Osteoblast (primary cell): ENCODE data around the gene CHD6. TPM values are rescaled to one million over a fixed set of nuclear protein-coding genes. Genes with fewer than 3 reads are reported as not detected.
A peak's percentile ranks its signal among the peaks of the same experiment; 100 is the strongest.

Source experiments
- DNase-seq: peaks from one replicate; pipeline ENCODE4 v3.0.0; 2011; ENCODE audit warnings: low spot score, mixed read lengths; ENCODE audit not compliant: insufficient read length; ENCODE audit errors: missing footprints
- H2AFZ ChIP-seq: 2 replicates; pipeline ENCODE4 v1.6.0; 2011; ENCODE audit warnings: mild to moderate bottlenecking, low read length
- H3K27ac ChIP-seq: 2 replicates; pipeline ENCODE4 v1.5.1; 2011; ENCODE audit warnings: mild to moderate bottlenecking, low read depth, low read length, moderate library complexity
- H3K27me3 ChIP-seq: 2 replicates; pipeline ENCODE4 v1.6.0; 2012; ENCODE audit warnings: mild to moderate bottlenecking, control low read depth, inconsistent platforms, low read length, moderate library complexity; ENCODE audit not compliant: insufficient read depth
- H3K36me3 ChIP-seq: 2 replicates; pipeline ENCODE4 v1.5.1; 2011; ENCODE audit warnings: mild to moderate bottlenecking, low read length, control low read depth, moderate library complexity; ENCODE audit not compliant: insufficient read depth
- H3K4me1 ChIP-seq: 2 replicates; pipeline ENCODE4 v1.5.1; 2011; ENCODE audit warnings: mild to moderate bottlenecking, low read length, control low read depth, moderate library complexity; ENCODE audit not compliant: insufficient read depth
- H3K4me2 ChIP-seq: 2 replicates; pipeline ENCODE4 v1.6.0; 2011; ENCODE audit warnings: mild to moderate bottlenecking, low read length; ENCODE audit not compliant: insufficient read depth
- H3K4me3 ChIP-seq: fragments of 200-600 bp; sonication (generic); 3 replicates; pipeline ENCODE4 v1.5.1; 2012; ENCODE audit warnings: mild to moderate bottlenecking, low read length, inconsistent platforms; ENCODE audit not compliant: insufficient read depth
- H3K79me2 ChIP-seq: 2 replicates; pipeline ENCODE4 v1.6.0; 2012; ENCODE audit warnings: mild to moderate bottlenecking, low read length, control low read depth, inconsistent platforms; ENCODE audit not compliant: insufficient read depth
- H3K9me3 ChIP-seq: 2 replicates; pipeline ENCODE4 v1.5.1; 2011; ENCODE audit warnings: low read depth, low read length, control low read depth
- H4K20me1 ChIP-seq: 2 replicates; pipeline ENCODE4 v1.6.0; 2012; ENCODE audit warnings: mild to moderate bottlenecking, low read length, control low read depth; ENCODE audit not compliant: insufficient read depth
- CTCF ChIP-seq: IDR thresholded peaks from 2 replicates; pipeline ENCODE4 v1.5.1; 2011; ENCODE audit warnings: mild to moderate bottlenecking, low read depth, low read length, moderate library complexity; ENCODE audit errors: extremely low read depth
- total RNA-seq: library from RNA; depleted of rRNA; stranded (reverse); fragments of >200 nt; gene quantifications from 2 replicates; pipeline ENCODE4 v1.2.3, GENCODE V29; 2012

Gene CHD6
- total RNA-seq, 1 donor: 32.2 TPM

- H3K79me2 ChIP-seq: no peaks in the 10 kb centered on the region
- no peaks in the 10 kb centered on the region for H4K20me1 ChIP-seq
- H3K36me3 ChIP-seq: no peaks in the 10 kb centered on the region
- no peaks in the 10 kb centered on the region for H3K9me3 ChIP-seq
- H2AFZ ChIP-seq: no peak overlapping the region
- peaks cover 14% of the 10 kb centered on the region for H3K4me1 ChIP-seq
- peaks cover 19% of the 10 kb centered on the region for H3K27me3 ChIP-seq
- H3K4me2 ChIP-seq: no peak overlapping the region
- no peak overlapping the region for H3K4me3 ChIP-seq
- DNase-seq: no peak
- TF ChIP-seq CTCF: no peak
- H3K27ac ChIP-seq: no peak overlapping the region
Observed at GRCh38 chr20:41635158-41635557, 17.0 kb upstream of the CHD6 start.

- Histone ChIP-seq H3K9me3 (no peaks in the 10 kb centered on the region), H2AFZ (no peak overlapping the region), H3K27me3 (peaks cover 5% of the 10 kb centered on the region), H3K36me3 (no peaks in the 10 kb centered on the region), H4K20me1 (no peaks in the 10 kb centered on the region), H3K27ac (no peak overlapping the region), H3K4me3 (no peak overlapping the region), H3K4me2 (peak overlapping the region; percentile 18), H3K79me2 (no peaks in the 10 kb centered on the region), H3K4me1 (peaks cover 14% of the 10 kb centered on the region)
- DNase-seq: no peak
- no peak for TF ChIP-seq CTCF
Observed at GRCh38 chr20:41632896-41633295, 14.7 kb upstream of the CHD6 start.

GRCh38 chr20:41631826-41632225 lies 13.6 kb upstream of the CHD6 start:
- Histone ChIP-seq H3K27me3 (peaks cover 5% of the 10 kb centered on the region), H3K36me3 (no peaks in the 10 kb centered on the region), H3K27ac (peak overlapping the region; percentile 35), H4K20me1 (no peaks in the 10 kb centered on the region), H3K4me1 (peaks cover 14% of the 10 kb centered on the region), H3K79me2 (no peaks in the 10 kb centered on the region), H3K9me3 (no peaks in the 10 kb centered on the region), H3K4me3 (no peak overlapping the region), H3K4me2 (peak overlapping the region; percentile 48), H2AFZ (no peak overlapping the region)
- no peak for TF ChIP-seq CTCF
- DNase-seq: peak; percentile 62

GRCh38 chr20:41630846-41631245 lies 12.7 kb upstream of the CHD6 start:
- Histone ChIP-seq H3K4me1 (peaks cover 14% of the 10 kb centered on the region), H3K4me3 (no peak overlapping the region), H3K79me2 (no peaks in the 10 kb centered on the region), H3K27me3 (no peaks in the 10 kb centered on the region), H3K27ac (no peak overlapping the region), H4K20me1 (no peaks in the 10 kb centered on the region), H2AFZ (no peak overlapping the region), H3K4me2 (no peak overlapping the region), H3K9me3 (no peaks in the 10 kb centered on the region), H3K36me3 (no peaks in the 10 kb centered on the region)
- no peak for TF ChIP-seq CTCF
- DNase-seq: no peak
